ENCODE data around the gene FBH1.

The FBH1 gene

GRCh38 chr10:5983774-5984173, 93.7 kb downstream of the FBH1 start:
- no peak for DNase-seq

DNA sequence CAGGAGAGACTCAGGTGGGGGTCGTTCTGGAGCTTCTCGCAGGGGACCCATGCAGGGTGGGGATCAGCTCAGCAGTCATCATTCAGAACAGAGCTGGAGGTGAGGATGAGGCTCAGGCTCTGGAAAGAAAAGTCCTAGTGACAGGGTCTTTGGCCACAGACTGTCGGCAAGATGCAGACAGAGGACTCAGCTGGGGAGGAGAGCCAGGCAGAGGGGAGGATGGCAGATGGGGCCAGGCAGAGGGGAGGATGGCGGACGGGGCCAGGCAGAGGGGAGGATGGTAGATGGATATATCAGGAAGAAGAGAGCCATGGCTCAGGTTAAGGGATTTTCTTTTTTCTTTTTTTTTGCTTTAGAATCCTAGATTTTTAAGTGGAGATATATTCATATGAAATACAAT, 95.0 kb downstream of the FBH1 start:
- no peak for DNase-seq

All from AML-193 (cell line).